Neural progenitor cell (in vitro differentiated cells): ENCODE data around the gene NHSL1. TPM values are rescaled to one million over a fixed set of nuclear protein-coding genes. Genes with fewer than 3 reads are reported as not detected.

Experiments
- DNase-seq: peaks from one replicate; pipeline ENCODE4 v3.0.0-alpha.2; 2016; ENCODE audit warnings: low spot score
- H2AFZ ChIP-seq: fragments of 200-600 bp; sonication (generic); replicated peaks from 2 replicates; pipeline ENCODE4 v1.6.1; 2016; ENCODE audit warnings: antibody characterized with exemption
- H3F3A ChIP-seq: fragments of 200-600 bp; sonication (generic); 2 replicates; pipeline ENCODE4 v1.6.1; 2016; ENCODE audit warnings: antibody characterized with exemption, low read depth
- H3K27ac ChIP-seq: fragments of 200-600 bp; sonication (generic); 2 replicates; pipeline ENCODE4 v1.5.1; 2016; ENCODE audit warnings: mild to moderate bottlenecking
- H3K27me3 ChIP-seq: fragments of 200-600 bp; sonication (generic); 2 replicates; pipeline ENCODE4 v1.6.1; 2016; ENCODE audit warnings: mild to moderate bottlenecking, moderate library complexity
- H3K36me3 ChIP-seq: fragments of 200-600 bp; sonication (generic); 2 replicates; pipeline ENCODE4 v1.5.1; 2016
- H3K4me1 ChIP-seq: fragments of 200-600 bp; sonication (generic); 2 replicates; pipeline ENCODE4 v1.6.1; 2016; ENCODE audit warnings: mixed run types
- H3K4me2 ChIP-seq: fragments of 200-600 bp; sonication (generic); 2 replicates; pipeline ENCODE4 v1.6.1; 2016
- H3K4me3 ChIP-seq: fragments of 200-600 bp; sonication (generic); 2 replicates; pipeline ENCODE4 v1.5.1; 2016
- H3K79me2 ChIP-seq: fragments of 200-600 bp; sonication (generic); 2 replicates; pipeline ENCODE4 v1.6.1; 2016; ENCODE audit warnings: low read depth
- H3K9ac ChIP-seq: fragments of 200-600 bp; sonication (generic); 2 replicates; pipeline ENCODE4 v1.6.1; 2016
- H3K9me3 ChIP-seq: fragments of 200-600 bp; sonication (generic); 2 replicates; pipeline ENCODE4 v1.5.1; 2016; ENCODE audit warnings: low read depth
- H4K20me1 ChIP-seq: fragments of 200-600 bp; sonication (generic); 2 replicates; pipeline ENCODE4 v1.6.1; 2016; ENCODE audit warnings: low read depth
- H3K27ac Mint-ChIP-seq: 3 replicates; pipeline ENCODE4 v1.8.0; 2021; ENCODE audit warnings: mixed read lengths
- H3K27me3 Mint-ChIP-seq: 2 replicates; pipeline ENCODE4 v1.8.0; 2022; ENCODE audit warnings: low read depth, mild to moderate bottlenecking, inconsistent platforms, moderate library complexity, mixed read lengths; ENCODE audit not compliant: insufficient read depth
- H3K36me3 Mint-ChIP-seq: 3 replicates; pipeline ENCODE4 v1.8.0; 2021; ENCODE audit warnings: mixed read lengths
- H3K4me1 Mint-ChIP-seq: 3 replicates; pipeline ENCODE4 v1.8.0; 2021; ENCODE audit warnings: mixed read lengths
- H3K4me3 Mint-ChIP-seq: 3 replicates; pipeline ENCODE4 v1.8.0; 2021; ENCODE audit warnings: mild to moderate bottlenecking, moderate library complexity, mixed read lengths
- H3K9me3 Mint-ChIP-seq: 3 replicates; pipeline ENCODE4 v1.8.0; 2020; ENCODE audit warnings: mixed read lengths
- EZH2 ChIP-seq: fragments of 200-600 bp; sonication (generic); IDR thresholded peaks from 2 replicates; pipeline ENCODE4 v1.6.1; 2017; ENCODE audit warnings: antibody characterized with exemption, mild to moderate bottlenecking, moderate library complexity
- EZH2phosphoT487 ChIP-seq: fragments of 200-600 bp; sonication (generic); IDR thresholded peaks from 2 replicates; pipeline ENCODE4 v1.6.1; 2017; ENCODE audit warnings: antibody characterized with exemption
- total RNA-seq: library from RNA; depleted of rRNA; stranded (reverse); fragments of >200 nt; gene quantifications from 2 replicates; pipeline ENCODE4 v1.2.3, GENCODE V29; 2015; ENCODE audit warnings: low replicate concordance
- TF ChIP-seq, protein P1 (sequence below): fragments of 200-600 bp; sonication (generic); IDR thresholded peaks from 2 replicates; pipeline ENCODE4 v1.5.1; 2017; ENCODE audit warnings: antibody characterized with exemption, mild to moderate bottlenecking

Gene NHSL1
- total RNA-seq, 1 donor from 2014 or later, result 12.1 TPM

GRCh38 chr6:138403801-138404665 lies 95.3 kb downstream of the NHSL1 start, which contains the start of gene HEBP2:
Gene HEBP2 (plus strand): TSS chr6:138404223. CDS start chr6:138404496, 273 bp downstream.
- H4K20me1 ChIP-seq, result no peaks in the 10 kb centered on the region
- Mint-ChIP-seq H3K4me1 (peaks cover 8% of the 10 kb centered on the region), H3K36me3 (peaks cover 16% of the 10 kb centered on the region), H3K4me3 (peak within 1 kb of the TSS; percentile 90), H3K27me3 (no peaks in the 10 kb centered on the region), H3K27ac (peak within 1 kb of the TSS; percentile 82), H3K9me3 (no peaks in the 10 kb centered on the region)
- H3K27ac ChIP-seq, result no peak within 1 kb of the TSS
- H3F3A ChIP-seq, result no peaks in the 10 kb centered on the region
- peak within 1 kb of the TSS; percentile 49 for H3K9ac ChIP-seq
- peak within 1 kb of the TSS; percentile 86 for H3K4me2 ChIP-seq
- peak within 1 kb of the TSS; percentile 83 for H2AFZ ChIP-seq
- H3K9me3 ChIP-seq, result no peaks in the 10 kb centered on the region
- H3K79me2 ChIP-seq, result peaks cover 9% of the 10 kb centered on the region
- DNase-seq, result peak; percentile 98
- peak within 1 kb of the TSS; percentile 76 for H3K4me3 ChIP-seq
- no peaks in the 10 kb centered on the region for H3K36me3 ChIP-seq
- no peaks in the 10 kb centered on the region for H3K4me1 ChIP-seq
- no peaks in the 10 kb centered on the region for H3K27me3 ChIP-seq
- TF ChIP-seq, protein P1, sequence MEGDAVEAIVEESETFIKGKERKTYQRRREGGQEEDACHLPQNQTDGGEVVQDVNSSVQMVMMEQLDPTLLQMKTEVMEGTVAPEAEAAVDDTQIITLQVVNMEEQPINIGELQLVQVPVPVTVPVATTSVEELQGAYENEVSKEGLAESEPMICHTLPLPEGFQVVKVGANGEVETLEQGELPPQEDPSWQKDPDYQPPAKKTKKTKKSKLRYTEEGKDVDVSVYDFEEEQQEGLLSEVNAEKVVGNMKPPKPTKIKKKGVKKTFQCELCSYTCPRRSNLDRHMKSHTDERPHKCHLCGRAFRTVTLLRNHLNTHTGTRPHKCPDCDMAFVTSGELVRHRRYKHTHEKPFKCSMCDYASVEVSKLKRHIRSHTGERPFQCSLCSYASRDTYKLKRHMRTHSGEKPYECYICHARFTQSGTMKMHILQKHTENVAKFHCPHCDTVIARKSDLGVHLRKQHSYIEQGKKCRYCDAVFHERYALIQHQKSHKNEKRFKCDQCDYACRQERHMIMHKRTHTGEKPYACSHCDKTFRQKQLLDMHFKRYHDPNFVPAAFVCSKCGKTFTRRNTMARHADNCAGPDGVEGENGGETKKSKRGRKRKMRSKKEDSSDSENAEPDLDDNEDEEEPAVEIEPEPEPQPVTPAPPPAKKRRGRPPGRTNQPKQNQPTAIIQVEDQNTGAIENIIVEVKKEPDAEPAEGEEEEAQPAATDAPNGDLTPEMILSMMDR, result peak; percentile 68
- TF ChIP-seq EZH2phosphoT487 (peak; percentile 14), EZH2 (no peak)

DNA sequence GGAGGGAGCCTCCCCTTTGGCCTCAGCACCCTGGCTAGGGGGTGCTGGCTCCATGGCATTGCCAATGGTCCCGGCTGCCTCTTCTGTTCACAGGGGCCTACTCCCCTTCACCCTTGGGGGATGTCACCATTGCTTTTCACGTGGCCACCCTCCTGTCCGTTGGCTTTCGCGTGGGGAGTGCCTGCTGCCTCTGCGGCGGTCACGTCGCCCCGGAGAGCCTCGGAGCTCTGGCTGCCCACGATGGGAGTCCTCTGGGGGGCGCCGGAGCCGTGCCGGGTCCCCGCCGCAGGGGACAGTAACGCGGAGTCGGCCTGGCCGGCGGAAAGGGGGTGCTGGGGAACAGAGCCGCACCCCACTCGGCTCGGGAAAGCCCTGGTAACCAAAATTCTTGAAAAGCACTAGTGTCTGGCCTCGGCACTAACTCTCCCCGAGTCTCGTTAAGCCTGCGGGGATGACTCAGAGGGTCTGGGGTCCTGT lies 95.9 kb downstream of the NHSL1 start:
- Histone ChIP-seq H3K9ac (peak overlapping the region; percentile 48), H3K4me3 (peak overlapping the region; percentile 76), H3K4me2 (peak overlapping the region; percentile 86), H3K9me3 (no peaks in the 10 kb centered on the region), H3K79me2 (peaks cover 9% of the 10 kb centered on the region), H4K20me1 (no peaks in the 10 kb centered on the region), H3F3A (no peaks in the 10 kb centered on the region), H3K27ac (no peak overlapping the region), H2AFZ (peak overlapping the region; percentile 75), H3K27me3 (no peaks in the 10 kb centered on the region), H3K36me3 (no peaks in the 10 kb centered on the region), H3K4me1 (no peaks in the 10 kb centered on the region)
- Mint-ChIP-seq H3K27me3 (no peaks in the 10 kb centered on the region), H3K4me3 (peak overlapping the region; percentile 87), H3K36me3 (peaks cover 11% of the 10 kb centered on the region), H3K4me1 (peaks cover 8% of the 10 kb centered on the region), H3K27ac (peak overlapping the region; percentile 82), H3K9me3 (no peaks in the 10 kb centered on the region)
- TF ChIP-seq EZH2, result no peak
- TF ChIP-seq, protein P1, result peak; percentile 31
- no peak for TF ChIP-seq EZH2phosphoT487
- DNase-seq, result peak; percentile 47

- Mint-ChIP-seq H3K36me3 (peaks cover 9% of the 10 kb centered on the region), H3K9me3 (no peaks in the 10 kb centered on the region), H3K4me1 (peaks cover 8% of the 10 kb centered on the region), H3K4me3 (peak overlapping the region; percentile 87), H3K27me3 (no peaks in the 10 kb centered on the region), H3K27ac (no peak overlapping the region)
- DNase-seq, result no peak
- TF ChIP-seq, protein P1, result no peak
- no peak for TF ChIP-seq EZH2phosphoT487
- TF ChIP-seq EZH2, result no peak
- Histone ChIP-seq H3K79me2 (peaks cover 9% of the 10 kb centered on the region), H3K36me3 (no peaks in the 10 kb centered on the region), H3K4me1 (no peaks in the 10 kb centered on the region), H3K27ac (no peak overlapping the region), H3K9ac (no peak overlapping the region), H2AFZ (no peak overlapping the region), H4K20me1 (no peaks in the 10 kb centered on the region), H3F3A (no peaks in the 10 kb centered on the region), H3K9me3 (no peaks in the 10 kb centered on the region), H3K27me3 (no peaks in the 10 kb centered on the region), H3K4me2 (no peak overlapping the region), H3K4me3 (no peak overlapping the region)
Measured at GRCh38 chr6:138402838-138403187, 96.5 kb downstream of the NHSL1 start.
